ENCODE data around the gene NTNG1. TPM values are rescaled to one million over a fixed set of nuclear protein-coding genes. Genes with fewer than 3 reads are reported as not detected.

Gene NTNG1
- total RNA-seq, 1 donor from 2014 or later, result 0.83 TPM

DNA sequence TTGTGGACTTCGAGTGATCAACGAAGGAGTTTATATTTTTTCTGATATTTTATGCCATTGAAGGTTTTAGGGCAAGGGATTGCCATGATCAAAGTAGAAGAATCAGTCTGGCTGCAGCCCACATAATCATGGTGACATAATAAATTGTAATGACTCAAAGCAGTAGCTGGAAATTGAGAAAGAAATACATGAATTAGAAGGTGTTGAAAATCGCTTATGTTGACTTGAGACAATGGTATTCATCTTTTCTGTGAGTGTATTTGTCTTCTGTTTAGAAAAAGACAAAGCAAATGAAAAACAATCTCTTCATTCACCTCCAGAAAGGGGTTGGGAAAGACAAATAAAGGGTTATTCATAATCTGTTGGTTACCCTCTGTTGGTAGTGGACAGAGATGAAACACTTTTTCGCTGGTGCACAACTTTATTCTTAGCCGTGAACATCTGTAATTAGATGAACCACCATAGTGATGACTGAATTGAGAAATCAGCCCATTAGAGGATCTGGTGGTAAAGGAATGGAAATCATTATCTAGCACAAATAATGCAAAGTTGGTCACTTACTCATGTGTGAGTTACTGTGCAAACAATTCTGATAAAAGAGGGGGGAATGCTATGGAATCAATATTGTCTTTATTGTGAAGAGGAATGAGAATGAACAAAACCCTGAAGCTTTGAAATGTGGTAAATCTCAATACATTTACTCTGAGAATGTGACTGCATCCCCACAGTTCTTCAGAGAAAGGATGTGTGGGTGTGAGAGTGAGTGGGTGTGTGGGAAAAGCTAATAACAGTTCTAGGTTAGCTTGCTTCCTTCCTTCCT, 121.8 kb downstream of the NTNG1 start:
- no peaks in the 10 kb centered on the region for H3K27me3 Mint-ChIP-seq (ENCODE audit: low read depth)
- no peaks in the 10 kb centered on the region for H3K36me3 Mint-ChIP-seq
- H3K9me3 Mint-ChIP-seq, result peaks cover 8% of the 10 kb centered on the region
- DNase-seq (ENCODE audit: low spot score in 2 of 2, unreplicated experiment in 2 of 2), result no peak
- TF ChIP-seq CTCF (IDR thresholded peaks at IDR 0.05; ENCODE audit: unreplicated experiment), result no peak
- no peak overlapping the region for H3K4me3 Mint-ChIP-seq
- no peaks in the 10 kb centered on the region for H3K4me1 Mint-ChIP-seq
- H3K27ac Mint-ChIP-seq, result no peak overlapping the region

DNA sequence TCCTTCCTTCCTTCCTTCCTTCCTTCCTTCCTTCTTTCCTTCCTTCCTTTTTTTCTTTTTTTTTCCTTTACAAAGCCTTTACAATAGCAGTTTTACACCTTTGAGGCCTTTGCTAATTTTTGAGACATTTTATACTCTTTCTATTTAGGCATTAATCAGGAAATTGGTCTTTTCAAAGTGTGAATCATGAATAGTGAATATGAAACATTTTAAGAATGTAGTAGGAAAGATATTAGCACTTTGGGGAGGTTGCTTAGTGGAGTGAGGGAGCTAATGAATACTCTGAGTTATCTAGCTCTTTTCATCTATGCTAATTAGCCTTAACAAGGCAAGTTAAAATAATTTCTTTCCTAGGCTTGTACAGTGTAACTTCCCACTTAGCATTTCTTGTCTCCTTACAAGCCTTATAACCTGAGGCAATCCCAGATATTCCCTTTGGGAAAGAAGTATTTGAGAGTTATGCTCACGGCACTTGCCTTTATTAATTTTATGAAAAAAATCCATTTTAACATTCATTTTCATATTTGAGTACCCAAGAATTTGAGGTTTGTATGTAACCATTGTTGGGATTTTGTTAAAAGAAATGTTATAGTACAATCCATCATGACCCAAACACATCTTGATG, 122.6 kb downstream of the NTNG1 start:
- H3K36me3 Mint-ChIP-seq, result no peaks in the 10 kb centered on the region
- TF ChIP-seq CTCF (IDR thresholded peaks at IDR 0.05; ENCODE audit: unreplicated experiment), result no peak
- H3K27ac Mint-ChIP-seq, result no peak overlapping the region
- DNase-seq (ENCODE audit: low spot score in 2 of 2, unreplicated experiment in 2 of 2), result no peak
- no peak overlapping the region for H3K4me3 Mint-ChIP-seq
- no peaks in the 10 kb centered on the region for H3K4me1 Mint-ChIP-seq
- peaks cover 8% of the 10 kb centered on the region for H3K9me3 Mint-ChIP-seq
- H3K27me3 Mint-ChIP-seq (ENCODE audit: low read depth), result no peaks in the 10 kb centered on the region

GRCh38 chr1:107264007-107264406, 123.2 kb downstream of the NTNG1 start:
- no peak for TF ChIP-seq CTCF (IDR thresholded peaks at IDR 0.05; ENCODE audit: unreplicated experiment)
- DNase-seq (ENCODE audit: low spot score in 2 of 2, unreplicated experiment in 2 of 2), result no peak
- Mint-ChIP-seq H3K27me3 (ENCODE audit: low read depth) (no peaks in the 10 kb centered on the region), H3K4me3 (no peak overlapping the region), H3K36me3 (no peaks in the 10 kb centered on the region), H3K27ac (no peak overlapping the region), H3K4me1 (no peaks in the 10 kb centered on the region), H3K9me3 (peaks cover 8% of the 10 kb centered on the region)

DNA sequence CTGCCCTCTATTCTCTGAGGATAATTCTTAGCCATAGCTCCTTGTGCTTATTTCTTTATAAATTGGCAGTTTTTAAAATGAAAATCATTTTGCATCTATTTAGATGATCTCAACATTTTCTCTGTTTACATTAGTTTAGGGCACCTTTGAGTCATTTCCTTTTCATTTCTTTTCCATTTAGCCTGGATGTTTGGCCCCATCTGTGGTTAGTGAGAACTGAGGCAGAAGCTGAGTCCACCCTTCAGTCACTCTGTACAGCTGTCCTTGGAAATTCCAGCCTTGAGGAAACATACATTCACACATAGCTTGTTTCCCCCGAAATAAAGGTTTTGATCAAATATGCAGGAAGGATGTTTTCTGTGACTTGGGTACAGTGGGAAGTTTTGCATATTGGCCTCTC, 123.7 kb downstream of the NTNG1 start:
- H3K4me3 Mint-ChIP-seq, result no peak overlapping the region
- H3K27ac Mint-ChIP-seq, result no peak overlapping the region
- no peak for TF ChIP-seq CTCF (IDR thresholded peaks at IDR 0.05; ENCODE audit: unreplicated experiment)
- no peak for DNase-seq (ENCODE audit: low spot score in 2 of 2, unreplicated experiment in 2 of 2)
- H3K36me3 Mint-ChIP-seq, result no peaks in the 10 kb centered on the region
- no peaks in the 10 kb centered on the region for H3K4me1 Mint-ChIP-seq
- no peaks in the 10 kb centered on the region for H3K27me3 Mint-ChIP-seq (ENCODE audit: low read depth)
- H3K9me3 Mint-ChIP-seq, result peaks cover 8% of the 10 kb centered on the region

- DNase-seq (ENCODE audit: low spot score in 2 of 2, unreplicated experiment in 2 of 2), result no peak
- Mint-ChIP-seq H3K4me1 (no peaks in the 10 kb centered on the region), H3K36me3 (no peaks in the 10 kb centered on the region), H3K4me3 (no peak overlapping the region), H3K27me3 (ENCODE audit: low read depth) (no peaks in the 10 kb centered on the region), H3K9me3 (no peaks in the 10 kb centered on the region), H3K27ac (no peak overlapping the region)
- TF ChIP-seq CTCF (IDR thresholded peaks at IDR 0.05; ENCODE audit: unreplicated experiment), result no peak
These were observed 126.7 kb downstream of the NTNG1 start for GRCh38 chr1:107267489-107267888.
